Hepatocyte (in vitro differentiated cells): Measurements from ENCODE around the gene NANOS3. TPM values are rescaled to one million over a fixed set of nuclear protein-coding genes. Genes with fewer than 3 reads are reported as not detected.
A peak's percentile ranks its signal among the peaks of the same experiment; 100 is the strongest.

Source experiments
- DNase-seq: peaks from one replicate; pipeline ENCODE4 v3.0.0-alpha.2; 2016; ENCODE audit warnings: low spot score
- H2AFZ ChIP-seq: fragments of 200-600 bp; sonication (generic); 2 replicates; pipeline ENCODE4 v1.6.0; 2016; ENCODE audit warnings: antibody characterized with exemption, mild to moderate bottlenecking
- H3K27ac ChIP-seq: fragments of 200-600 bp; sonication (generic); 2 replicates; pipeline ENCODE4 v1.5.1; 2016; ENCODE audit warnings: mild to moderate bottlenecking
- H3K27me3 ChIP-seq: fragments of 200-600 bp; sonication (generic); 2 replicates; pipeline ENCODE4 v1.6.1; 2016
- H3K36me3 ChIP-seq: fragments of 200-600 bp; sonication (generic); replicated peaks from 2 replicates; pipeline ENCODE4 v1.5.1; 2016; ENCODE audit warnings: low read depth; ENCODE audit not compliant: insufficient read depth
- H3K4me1 ChIP-seq: fragments of 200-600 bp; sonication (generic); 2 replicates; pipeline ENCODE4 v1.5.1; 2016; ENCODE audit warnings: mild to moderate bottlenecking, moderate library complexity; ENCODE audit not compliant: insufficient read depth
- H3K4me2 ChIP-seq: fragments of 200-600 bp; sonication (generic); 2 replicates; pipeline ENCODE4 v1.6.0; 2016
- H3K4me3 ChIP-seq: fragments of 200-600 bp; sonication (generic); 2 replicates; pipeline ENCODE4 v1.5.1; 2016; ENCODE audit warnings: mild to moderate bottlenecking
- H3K79me2 ChIP-seq: fragments of 200-600 bp; sonication (generic); 2 replicates; pipeline ENCODE4 v1.6.0; 2017; ENCODE audit warnings: mild to moderate bottlenecking
- H3K9me2 ChIP-seq: fragments of 200-600 bp; sonication (generic); replicated peaks from 2 replicates; pipeline ENCODE4 v1.6.0; 2017; ENCODE audit warnings: mild to moderate bottlenecking; ENCODE audit not compliant: insufficient read depth
- H3K9me3 ChIP-seq: fragments of 200-600 bp; sonication (generic); 2 replicates; pipeline ENCODE4 v1.5.1; 2016; ENCODE audit warnings: low read depth, mild to moderate bottlenecking
- H4K20me1 ChIP-seq: fragments of 200-600 bp; sonication (generic); 2 replicates; pipeline ENCODE4 v1.6.0; 2016; ENCODE audit warnings: mild to moderate bottlenecking; ENCODE audit not compliant: insufficient read depth, poor library complexity, severe bottlenecking
- CTCF ChIP-seq: fragments of 200-600 bp; sonication (generic); IDR thresholded peaks from 2 replicates; pipeline ENCODE4 v1.5.1; 2016; ENCODE audit warnings: antibody characterized with exemption, mild to moderate bottlenecking; ENCODE audit not compliant: poor library complexity
- EZH2 ChIP-seq: fragments of 200-600 bp; sonication (generic); IDR thresholded peaks from 2 replicates; pipeline ENCODE4 v1.6.1; 2016; ENCODE audit warnings: antibody characterized with exemption, mild to moderate bottlenecking, borderline replicate concordance
- EZH2phosphoT487 ChIP-seq: fragments of 200-600 bp; sonication (generic); IDR thresholded peaks from one replicate; pipeline ENCODE4 v1.6.1; 2018; ENCODE audit warnings: antibody characterized with exemption, mild to moderate bottlenecking, low read depth, moderate library complexity; ENCODE audit not compliant: unreplicated experiment, severe bottlenecking
- WGBS: methylation state at CpG from one replicate; pipeline ENCODE4 v1.1.6; 2016; ENCODE audit warnings: low lambda C conversion rate; ENCODE audit errors: missing lambda C conversion rate; 5-methylcytosine and 5-hydroxymethylcytosine counted together
- polyA plus RNA-seq: library from polyadenylated mRNA; unstranded; fragments of >200 nt; fragmentation: Nextera tagmentation; extraction: Ambion mirVana; gene quantifications from 2 replicates; pipeline ENCODE4 v1.2.1, GENCODE V29; 2016
- total RNA-seq: library from RNA; depleted of rRNA; stranded (reverse); fragments of >200 nt; gene quantifications from 2 replicates; pipeline ENCODE4 v1.2.3, GENCODE V29; 2014

The NANOS3 gene
- total and polyA plus RNA-seq, 2 experiments from 2014 or later = 0.60 to 2.1 TPM

GRCh38 chr19:13841962-13842290 lies 35.0 kb upstream of the NANOS3 start:
- no peaks in the 10 kb centered on the region for H3K27me3 ChIP-seq
- H3K4me1 ChIP-seq = peaks cover 61% of the 10 kb centered on the region
- H4K20me1 ChIP-seq = peaks cover 55% of the 10 kb centered on the region
- 37% methylated on average over 3 of the region's 11 CpGs for WGBS
- H3K36me3 ChIP-seq = no peaks in the 10 kb centered on the region
- no peaks in the 10 kb centered on the region for H3K9me3 ChIP-seq
- no peak overlapping the region for H2AFZ ChIP-seq
- H3K9me2 ChIP-seq = no peaks in the 10 kb centered on the region
- peak overlapping the region; percentile 91 for H3K4me2 ChIP-seq
- TF ChIP-seq CTCF (no peak), EZH2phosphoT487 (no peak), EZH2 (no peak)
- H3K4me3 ChIP-seq = peak overlapping the region; percentile 98
- peak overlapping the region; percentile 94 for H3K27ac ChIP-seq
- H3K79me2 ChIP-seq = peaks cover 61% of the 10 kb centered on the region
- DNase-seq = peak; percentile 25

- TF ChIP-seq CTCF (no peak), EZH2phosphoT487 (no peak), EZH2 (no peak)
- H3K9me3 ChIP-seq = no peaks in the 10 kb centered on the region
- DNase-seq = peak; percentile 93
- peak overlapping the region; percentile 98 for H3K27ac ChIP-seq
- WGBS = 2% methylated on average over 11 of the region's 95 CpGs
- no peak overlapping the region for H2AFZ ChIP-seq
- no peaks in the 10 kb centered on the region for H3K36me3 ChIP-seq
- H3K79me2 ChIP-seq = peaks cover 55% of the 10 kb centered on the region
- H3K27me3 ChIP-seq = no peaks in the 10 kb centered on the region
- peak overlapping the region; percentile 91 for H3K4me2 ChIP-seq
- no peaks in the 10 kb centered on the region for H3K9me2 ChIP-seq
- peak overlapping the region; percentile 98 for H3K4me3 ChIP-seq
- H4K20me1 ChIP-seq = peaks cover 50% of the 10 kb centered on the region
- peaks cover 64% of the 10 kb centered on the region for H3K4me1 ChIP-seq
Observed at GRCh38 chr19:13842291-13843103, 34.4 kb upstream of the NANOS3 start.

GRCh38 chr19:13843104-13843921 lies 33.6 kb upstream of the NANOS3 start:
- H3K79me2 ChIP-seq = peaks cover 47% of the 10 kb centered on the region
- H3K9me3 ChIP-seq = no peaks in the 10 kb centered on the region
- WGBS = 36% methylated on average over 18 of the region's 24 CpGs
- H4K20me1 ChIP-seq = peaks cover 41% of the 10 kb centered on the region
- no peaks in the 10 kb centered on the region for H3K9me2 ChIP-seq
- peak overlapping the region; percentile 91 for H3K4me2 ChIP-seq
- TF ChIP-seq CTCF (no peak), EZH2 (no peak), EZH2phosphoT487 (no peak)
- no peaks in the 10 kb centered on the region for H3K27me3 ChIP-seq
- H3K27ac ChIP-seq = peak overlapping the region; percentile 98
- H2AFZ ChIP-seq = no peak overlapping the region
- H3K4me3 ChIP-seq = peak overlapping the region; percentile 18
- peak; percentile 88 for DNase-seq
- no peaks in the 10 kb centered on the region for H3K36me3 ChIP-seq
- peaks cover 69% of the 10 kb centered on the region for H3K4me1 ChIP-seq
